AG10803 (cell line): ENCODE data around the gene TRPV2.
"Not testable (repeated sequence)": the region's sequence is repeated elsewhere in the genome, so short reads cannot be mapped to it uniquely, and the experiment has no call there.

Source experiments
- DNase-seq: peaks from one replicate; pipeline ENCODE4 v3.0.0; 2010; ENCODE audit warnings: low read depth
- H3K4me3 ChIP-seq: 2 replicates; pipeline ENCODE4 v1.5.1; 2011; ENCODE audit warnings: mild to moderate bottlenecking, low read length, control low read depth
- CTCF ChIP-seq: conservative IDR thresholded peaks from 2 replicates; pipeline ENCODE4 v1.5.1; 2011; ENCODE audit warnings: mild to moderate bottlenecking, low read length, control low read depth, inconsistent platforms

Gene TRPV2

GRCh38 chr17:16398270-16399267 lies 16.8 kb upstream of the TRPV2 start:
- no peak overlapping the region for H3K4me3 ChIP-seq
- DNase-seq, result no peak
- TF ChIP-seq CTCF, result no peak

GRCh38 chr17:16403847-16404246 lies 11.5 kb upstream of the TRPV2 start:
- not testable (repeated sequence) for DNase-seq, H3K4me3 ChIP-seq

GRCh38 chr17:16406742-16407674 lies 8.4 kb upstream of the TRPV2 start:
- H3K4me3 ChIP-seq, result peak overlapping the region; percentile 64
- no peak for TF ChIP-seq CTCF
- no peak for DNase-seq

GRCh38 chr17:16407911-16408588 lies 7.3 kb upstream of the TRPV2 start:
- H3K4me3 ChIP-seq, result no peak overlapping the region
- peak; percentile 33 for DNase-seq

GRCh38 chr17:16417399-16417798 lies 2.0 kb downstream of the TRPV2 start:
- no peak for DNase-seq
- TF ChIP-seq CTCF, result no peak
- H3K4me3 ChIP-seq, result no peak overlapping the region

More at GRCh38 chr17:16407911-16408588, 7.3 kb upstream of the TRPV2 start:
- TF ChIP-seq CTCF, result no peak

GRCh38 chr17:16417896-16418684 lies 2.7 kb downstream of the TRPV2 start:
- peak; percentile 76 for DNase-seq

More at GRCh38 chr17:16417896-16418684, 2.7 kb downstream of the TRPV2 start:
- no peak for TF ChIP-seq CTCF
- H3K4me3 ChIP-seq, result no peak overlapping the region
